K562 (cell line): Measurements from ENCODE around the gene IRGQ. TPM values are rescaled to one million over a fixed set of nuclear protein-coding genes. Genes with fewer than 3 reads are reported as not detected.

Experiments used
- ATF7 ChIP-seq: fragments of 450-650 bp; IDR thresholded peaks from 2 replicates; pipeline ENCODE4 v1.7.1; 2014; ENCODE audit warnings: mild to moderate bottlenecking, moderate library complexity
- CBFA2T3 ChIP-seq: fragments of 450-650 bp; IDR thresholded peaks from 2 replicates; pipeline ENCODE4 v1.6.1; 2017
- CBFB ChIP-seq: sonication (generic); formaldehyde crosslinking; IDR thresholded peaks from 2 replicates; pipeline ENCODE4 v1.4.0; 2020; ENCODE audit warnings: mild to moderate bottlenecking, missing genetic modification reagents
- CHCHD3 ChIP-seq: fragments of 250-450 bp; sonication (Bioruptor Pico); IDR thresholded peaks from 2 replicates; pipeline ENCODE4 v2.1.2; 2022; ENCODE audit warnings: mild to moderate bottlenecking
- CXXC5 ChIP-seq: fragments of 250-450 bp; sonication (Bioruptor Pico); IDR thresholded peaks from 2 replicates; pipeline ENCODE4 v1.8.0; 2022; ENCODE audit warnings: inconsistent platforms, mild to moderate bottlenecking, moderate library complexity
- DACH1 ChIP-seq: fragments of 450-650 bp; IDR thresholded peaks from 2 replicates; pipeline ENCODE4 v1.6.1; 2018; ENCODE audit not compliant: partially characterized antibody
- EGR1 ChIP-seq: fragments of 450-650 bp; conservative IDR thresholded peaks from 2 replicates; pipeline ENCODE4 v1.6.1; 2017; ENCODE audit warnings: mild to moderate bottlenecking
- HIVEP1 ChIP-seq: fragments of 250-450 bp; sonication (Bioruptor Pico); IDR thresholded peaks from 2 replicates; pipeline ENCODE4 v1.4.0; 2020; ENCODE audit warnings: mild to moderate bottlenecking
- L3MBTL2 ChIP-seq: fragments of 450-650 bp; IDR thresholded peaks from 2 replicates; pipeline ENCODE4 v1.6.1; 2016; ENCODE audit warnings: mild to moderate bottlenecking, moderate library complexity
- PML ChIP-seq: IDR thresholded peaks from 2 replicates; pipeline ENCODE4 v1.6.1; 2012; ENCODE audit warnings: low read length, inconsistent platforms
- REST ChIP-seq, 2 experiments: fragments of 450-650 bp; formaldehyde crosslinking in 1 of 2; IDR thresholded peaks; 2 replicates each; pipeline versions ENCODE4 v1.4.0 to v1.6.1; 2014 to 2020; ENCODE audit warnings: mild to moderate bottlenecking in 2 of 2, borderline replicate concordance in 1 of 2, low read depth in 1 of 2
- RHOXF2B ChIP-seq: fragments of 250-450 bp; sonication (Bioruptor Pico); conservative IDR thresholded peaks from 2 replicates; pipeline ENCODE4 v1.5.1; 2021
- SMAD1 ChIP-seq: fragments of 150-350 bp; IDR thresholded peaks from 2 replicates; pipeline ENCODE4 v1.6.1; 2014; ENCODE audit warnings: low read length, low read depth; ENCODE audit not compliant: partially characterized antibody
- SMAD3 ChIP-seq: fragments of 450-650 bp; formaldehyde crosslinking; conservative IDR thresholded peaks from 2 replicates; pipeline ENCODE4 v1.4.0; 2020; ENCODE audit warnings: mild to moderate bottlenecking
- ZBTB8A ChIP-seq: fragments of 450-650 bp; IDR thresholded peaks from 2 replicates; pipeline ENCODE4 v1.6.1; 2018; ENCODE audit warnings: mild to moderate bottlenecking, moderate library complexity; ENCODE audit not compliant: partially characterized antibody
- ZNF124 ChIP-seq: sonication (generic); formaldehyde crosslinking; IDR thresholded peaks from 2 replicates; pipeline ENCODE4 v1.8.1; 2022; ENCODE audit warnings: missing genetic modification reagents
- ZNF239 ChIP-seq: fragments of 250-450 bp; sonication (Bioruptor Pico); IDR thresholded peaks from 2 replicates; pipeline ENCODE4 v1.4.0; 2020; ENCODE audit warnings: mild to moderate bottlenecking
- ZNF24 ChIP-seq: fragments of 450-650 bp; IDR thresholded peaks from 2 replicates; pipeline ENCODE4 v1.6.1; 2016
- ZNF311 ChIP-seq: fragments of 250-450 bp; sonication (Bioruptor Pico); IDR thresholded peaks from 2 replicates; pipeline ENCODE4 v1.4.0; 2020; ENCODE audit warnings: mild to moderate bottlenecking, moderate library complexity
- polyA plus RNA-seq, 8 experiments: library from polyadenylated mRNA; depleted of rRNA in 4 of 8; stranded (reverse) in 5 of 8; unstranded in 3 of 8; fragments of >200 nt; fragmentation: Nextera tagmentation in 2 of 8; fragmentation: Illumina TruSeq in 1 of 8; extraction: Ambion mirVana in 2 of 8; extraction: Trizol in 1 of 8; gene quantifications; 2 replicates each; pipeline versions ENCODE4 v1.2.1 to v1.2.3, GENCODE V29; 2011 to 2014; ENCODE audit warnings: inconsistent platforms in 1 of 8, missing spikeins in 1 of 8
- total RNA-seq, 7 experiments: library from RNA; depleted of rRNA in 6 of 7; stranded (reverse); fragments of >200 nt in 6 of 7; fragmentation: Illumina TruSeq in 2 of 7; extraction: Trizol in 2 of 7; gene quantifications; 2 replicates each; pipeline versions ENCODE4 v1.2.1 to v1.2.3, GENCODE V29; 2011 to 2021; ENCODE audit warnings: low replicate concordance in 1 of 7
- TF ChIP-seq, protein P1 (sequence below): fragments of 450-650 bp; formaldehyde crosslinking; IDR thresholded peaks from 2 replicates; pipeline ENCODE4 v1.4.0; 2020; ENCODE audit warnings: mild to moderate bottlenecking, moderate library complexity

Gene IRGQ
- total and polyA plus RNA-seq, 9 of the 15 experiments (the other 6 are each of a cell fraction or from before 2014, with no cell fraction given), result 3.5 to 19.2 (median 7.9) TPM

GRCh38 chr19:43595999-43596841, at the start of gene IRGQ, which contains the start of gene ZNF576 (continued):
- TF ChIP-seq, protein P1, sequence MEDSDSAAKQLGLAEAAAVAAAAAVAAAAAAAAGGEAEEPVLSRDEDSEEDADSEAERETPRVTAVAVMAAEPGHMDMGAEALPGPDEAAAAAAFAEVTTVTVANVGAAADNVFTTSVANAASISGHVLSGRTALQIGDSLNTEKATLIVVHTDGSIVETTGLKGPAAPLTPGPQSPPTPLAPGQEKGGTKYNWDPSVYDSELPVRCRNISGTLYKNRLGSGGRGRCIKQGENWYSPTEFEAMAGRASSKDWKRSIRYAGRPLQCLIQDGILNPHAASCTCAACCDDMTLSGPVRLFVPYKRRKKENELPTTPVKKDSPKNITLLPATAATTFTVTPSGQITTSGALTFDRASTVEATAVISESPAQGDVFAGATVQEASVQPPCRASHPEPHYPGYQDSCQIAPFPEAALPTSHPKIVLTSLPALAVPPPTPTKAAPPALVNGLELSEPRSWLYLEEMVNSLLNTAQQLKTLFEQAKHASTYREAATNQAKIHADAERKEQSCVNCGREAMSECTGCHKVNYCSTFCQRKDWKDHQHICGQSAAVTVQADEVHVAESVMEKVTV (CRISPR knock-in tag), result 0 out of 2 replicates have a peak, but pooled peaks have one; percentile 27
- TF ChIP-seq ATF7 (peak; percentile 99), ZNF239 (peak; percentile 51; the same call in 1 of the 2 replicates), CBFB (CRISPR knock-in tag) (0 out of 2 replicates have a peak, but pooled peaks have one; percentile 29), L3MBTL2 (0 out of 2 replicates have a peak, but pooled peaks have one; percentile 34), CXXC5 (CRISPR knock-in tag) (peak; percentile 52), HIVEP1 (CRISPR knock-in tag) (peak; percentile 49; the same call in 1 of the 2 replicates), SMAD3 (CRISPR knock-in tag) (peak; percentile 75; the same call in 1 of the 2 replicates), ZNF124 (CRISPR knock-in tag) (no peak), CBFA2T3 (0 out of 2 replicates have a peak, but pooled peaks have one; percentile 5), ZBTB8A (no peak), ZNF24 (no peak), CHCHD3 (peak; percentile 93), ZNF311 (CRISPR knock-in tag) (0 out of 2 replicates have a peak, but pooled peaks have one; percentile 21), DACH1 (peak; percentile 97), REST (IDR thresholded peaks at IDR 0.05; ENCODE audit: borderline replicate concordance) (no peak), REST (CRISPR knock-in tag; IDR thresholded peaks at IDR 0.05; ENCODE audit: low read depth) (peak; percentile 73; the same call in 1 of the 2 replicates), RHOXF2B (CRISPR knock-in tag) (peak; percentile 75; the same call in 1 of the 2 replicates), PML (0 out of 2 replicates have a peak, but pooled peaks have one; percentile 23), SMAD1 (peak; percentile 83), EGR1 (peak; percentile 93)
